ENCODE data around the gene UGGT1.

Gene UGGT1

GRCh38 chr2:128196026-128196425, 105.0 kb downstream of the UGGT1 start:
- TF ChIP-seq CTCF (IDR thresholded peaks at IDR 0.05; ENCODE audit: insufficient read depth, low read depth, low read length, missing control alignments) = no peak
- no peak for DNase-seq (ENCODE audit: low read depth)
- H3K4me3 ChIP-seq (ENCODE audit: low read depth, low read length) = no peak overlapping the region

- H3K4me3 ChIP-seq (ENCODE audit: low read depth, low read length) = no peak overlapping the region
- peak; percentile 19 for DNase-seq (ENCODE audit: low read depth)
- TF ChIP-seq CTCF (IDR thresholded peaks at IDR 0.05; ENCODE audit: insufficient read depth, low read depth, low read length, missing control alignments) = no peak
These were observed 105.5 kb downstream of the UGGT1 start for GRCh38 chr2:128196471-128196931.

- TF ChIP-seq CTCF (IDR thresholded peaks at IDR 0.05; ENCODE audit: insufficient read depth, low read depth, low read length, missing control alignments) = no peak
- no peak overlapping the region for H3K4me3 ChIP-seq (ENCODE audit: low read depth, low read length)
- no peak for DNase-seq (ENCODE audit: low read depth)
These were observed 106.1 kb downstream of the UGGT1 start for GRCh38 chr2:128197059-128197458.

- DNase-seq (ENCODE audit: low read depth) = no peak
- no peak overlapping the region for H3K4me3 ChIP-seq (ENCODE audit: low read depth, low read length)
- no peak for TF ChIP-seq CTCF (IDR thresholded peaks at IDR 0.05; ENCODE audit: insufficient read depth, low read depth, low read length, missing control alignments)
These were observed 107.7 kb downstream of the UGGT1 start for GRCh38 chr2:128198656-128199055.

- no peak for TF ChIP-seq CTCF (IDR thresholded peaks at IDR 0.05; ENCODE audit: insufficient read depth, low read depth, low read length, missing control alignments)
- DNase-seq (ENCODE audit: low read depth) = no peak
- no peak overlapping the region for H3K4me3 ChIP-seq (ENCODE audit: low read depth, low read length)
These were observed 108.1 kb downstream of the UGGT1 start for GRCh38 chr2:128199141-128199540.

GRCh38 chr2:128202791-128203190, 111.8 kb downstream of the UGGT1 start:
- no peak overlapping the region for H3K4me3 ChIP-seq (ENCODE audit: low read depth, low read length)
- no peak for TF ChIP-seq CTCF (IDR thresholded peaks at IDR 0.05; ENCODE audit: insufficient read depth, low read depth, low read length, missing control alignments)
- no peak for DNase-seq (ENCODE audit: low read depth)

GRCh38 chr2:128206245-128206644, 115.2 kb downstream of the UGGT1 start:
- TF ChIP-seq CTCF (IDR thresholded peaks at IDR 0.05; ENCODE audit: insufficient read depth, low read depth, low read length, missing control alignments) = no peak
- DNase-seq (ENCODE audit: low read depth) = no peak
- no peak overlapping the region for H3K4me3 ChIP-seq (ENCODE audit: low read depth, low read length)

Measured in GM12865 (cell line).